ENCODE results near the gene LRRC23. TPM values are rescaled to one million over a fixed set of nuclear protein-coding genes. Genes with fewer than 3 reads are reported as not detected.

LRRC23 gene, protein sequence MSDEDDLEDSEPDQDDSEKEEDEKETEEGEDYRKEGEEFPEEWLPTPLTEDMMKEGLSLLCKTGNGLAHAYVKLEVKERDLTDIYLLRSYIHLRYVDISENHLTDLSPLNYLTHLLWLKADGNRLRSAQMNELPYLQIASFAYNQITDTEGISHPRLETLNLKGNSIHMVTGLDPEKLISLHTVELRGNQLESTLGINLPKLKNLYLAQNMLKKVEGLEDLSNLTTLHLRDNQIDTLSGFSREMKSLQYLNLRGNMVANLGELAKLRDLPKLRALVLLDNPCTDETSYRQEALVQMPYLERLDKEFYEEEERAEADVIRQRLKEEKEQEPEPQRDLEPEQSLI
- 16.4 to 17.9 TPM (median 16.5 TPM) in 5 replicates for total RNA-seq (2022; extraction: Qiagen RNA extraction; ENCODE audit: low read depth)

GRCh38 chr12:6904280-6905276, at the start of gene LRRC23:
Gene LRRC23, plus strand, starts transcription at chr12:6904822. Its CDS starts 812 bp downstream, at chr12:6905634.

GRCh38 chr12:6867413-6868210, 37.0 kb upstream of the LRRC23 start, which contains the start of gene TPI1:
Gene TPI1, plus strand, starts transcription at chr12:6867531. Its CDS starts 36 bp downstream, at chr12:6867567.

GRCh38 chr12:6873094-6874014, 31.3 kb upstream of the LRRC23 start, which contains the start of gene SPSB2:
Gene SPSB2, minus strand, starts transcription at chr12:6873303. Its CDS starts 402 bp downstream, at chr12:6872901.

GRCh38 chr12:6914246-6914946, 9.8 kb downstream of the LRRC23 start, which contains the start of gene ENO2:
Gene ENO2, plus strand, starts transcription at chr12:6914580. Its CDS starts 1,253 bp downstream, at chr12:6915833.

DNA sequence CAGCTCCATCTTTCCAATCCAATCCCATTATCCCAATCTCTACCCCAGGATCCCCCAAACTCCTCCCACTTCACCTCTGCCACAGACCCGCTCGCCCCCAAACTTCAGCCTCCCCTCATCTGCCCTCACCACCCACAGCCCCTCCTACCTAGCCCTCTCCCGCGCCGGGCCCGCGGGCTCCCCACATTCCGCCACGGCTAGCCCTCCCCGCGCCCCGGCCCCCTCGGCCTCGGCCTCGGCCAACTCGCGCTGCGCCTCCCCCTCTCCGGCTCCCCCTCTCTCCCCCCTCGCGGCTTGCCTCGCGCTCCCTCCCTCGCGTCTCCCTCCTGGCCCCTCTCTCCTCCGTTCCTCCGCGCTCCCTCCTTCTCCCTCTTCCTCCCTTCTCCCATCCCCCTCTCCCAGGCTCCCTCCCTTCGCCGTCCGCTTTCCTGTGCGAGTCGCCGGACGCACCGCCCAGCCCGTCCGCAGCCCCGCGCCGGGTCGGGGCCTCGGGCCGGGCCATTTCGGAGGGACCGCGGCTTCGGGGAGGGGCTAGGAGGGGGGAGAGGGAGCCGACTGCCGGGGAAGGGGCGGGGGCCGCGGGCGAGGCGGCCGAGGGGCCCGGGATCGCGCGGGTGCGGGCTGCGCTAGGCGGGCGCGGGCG, 22.9 kb downstream of the LRRC23 start, which contains the start of gene ATN1:
Gene ATN1 (plus strand): TSS at position 581 of the 643 bp plus-strand sequence. CDS start 6,043 bp downstream, outside the sequence.

DNA sequence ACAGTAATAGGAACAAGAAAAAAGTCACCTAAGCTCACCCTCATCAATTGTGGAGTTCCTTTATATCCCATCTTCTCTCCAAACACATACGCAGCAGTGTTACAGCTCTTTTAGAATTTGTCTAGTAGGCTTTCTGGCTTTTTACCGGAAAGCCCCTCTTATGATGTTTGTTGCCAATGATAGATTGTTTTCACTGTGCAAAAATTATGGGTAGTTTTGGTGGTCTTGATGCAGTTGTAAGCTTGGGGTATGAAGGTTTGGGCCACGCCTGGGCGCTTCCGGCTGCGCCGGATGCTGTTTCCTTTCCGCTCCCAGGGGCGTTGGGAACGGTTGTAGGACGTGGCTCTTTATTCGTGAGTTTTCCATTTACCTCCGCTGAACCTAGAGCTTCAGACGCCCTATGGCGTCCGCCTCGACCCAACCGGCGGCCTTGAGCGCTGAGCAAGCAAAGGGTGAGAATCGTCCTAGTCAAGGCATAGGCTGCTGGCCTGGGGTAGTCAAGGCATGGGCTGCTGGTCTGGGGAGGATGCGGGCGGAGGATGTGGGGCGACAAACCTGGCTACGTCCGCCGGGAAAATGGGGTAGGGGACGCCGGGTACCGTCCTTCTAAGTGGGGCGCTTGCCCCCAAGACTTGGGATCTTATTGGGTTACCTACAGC, 39.2 kb downstream of the LRRC23 start, which contains the start of the genes C12orf57 and RNU7-1:
Gene C12orf57 (plus strand): TSS at position 301 of the 659 bp plus-strand sequence. CDS start 100 bp downstream, at position 401.
Gene RNU7-1 (plus strand): TSS at position 95 of the 659 bp plus-strand sequence.

GRCh38 chr12:6950811-6951540, 46.4 kb downstream of the LRRC23 start, which contains the start of gene PTPN6:
Gene PTPN6, plus strand, starts transcription at chr12:6951356. Its CDS starts 157 bp downstream, at chr12:6951513.

Other genes with a start within 250 kb of the LRRC23 start
- 12.4 to 18.9 TPM (median 17.0 TPM) in 5 replicates for gene ING4, start 241.7 kb upstream of the LRRC23 start, total RNA-seq (2022; extraction: Qiagen RNA extraction; ENCODE audit: low read depth)
- 52.4 to 68.0 TPM (median 62.6 TPM) in 5 replicates for gene ZNF384, start 215.4 kb upstream of the LRRC23 start, total RNA-seq (2022; extraction: Qiagen RNA extraction; ENCODE audit: low read depth)
- gene PIANP, start 204.0 kb upstream of the LRRC23 start, total RNA-seq (2022; extraction: Qiagen RNA extraction; ENCODE audit: low read depth): 0.43 to 1.0 TPM (median 0.87 TPM) in 5 replicates
- 48.5 to 61.1 TPM (median 55.6 TPM) in 5 replicates for gene COPS7A, start 180.8 kb upstream of the LRRC23 start, total RNA-seq (2022; extraction: Qiagen RNA extraction; ENCODE audit: low read depth)
- gene MLF2, start 151.7 kb upstream of the LRRC23 start, total RNA-seq (2022; extraction: Qiagen RNA extraction; ENCODE audit: low read depth): 262 to 311 TPM (median 307 TPM) in 5 replicates
- gene PTMS, start 138.5 kb upstream of the LRRC23 start, total RNA-seq (2022; extraction: Qiagen RNA extraction; ENCODE audit: low read depth): 593 to 1,064 TPM (median 878 TPM) in 5 replicates
- 0.87 to 2.2 TPM (median 1.6 TPM) in 5 replicates for gene LAG3, start 132.3 kb upstream of the LRRC23 start, total RNA-seq (2022; extraction: Qiagen RNA extraction; ENCODE audit: low read depth)
- not detected in 5 replicates for gene CD4, start 115.3 kb upstream of the LRRC23 start, total RNA-seq (2022; extraction: Qiagen RNA extraction; ENCODE audit: low read depth)
- 0.31 to 0.54 TPM (median 0.42 TPM) in 5 replicates for gene GPR162, start 83.0 kb upstream of the LRRC23 start, total RNA-seq (2022; extraction: Qiagen RNA extraction; ENCODE audit: low read depth)
- 20.2 to 31.6 TPM (median 27.4 TPM) in 5 replicates for gene P3H3, start 76.4 kb upstream of the LRRC23 start, total RNA-seq (2022; extraction: Qiagen RNA extraction; ENCODE audit: low read depth)
- 1.7 to 2.4 TPM (median 1.9 TPM) in 5 replicates for gene GNB3, start 63.9 kb upstream of the LRRC23 start, total RNA-seq (2022; extraction: Qiagen RNA extraction; ENCODE audit: low read depth)
- 80.3 to 92.3 TPM (median 82.2 TPM) in 5 replicates for gene CDCA3, start 53.5 kb upstream of the LRRC23 start, total RNA-seq (2022; extraction: Qiagen RNA extraction; ENCODE audit: low read depth)
- gene USP5, start 52.7 kb upstream of the LRRC23 start, total RNA-seq (2022; extraction: Qiagen RNA extraction; ENCODE audit: low read depth): 74.6 to 97.4 TPM (median 77.2 TPM) in 5 replicates
- gene TPI1, start 37.3 kb upstream of the LRRC23 start, total RNA-seq (2022; extraction: Qiagen RNA extraction; ENCODE audit: low read depth): 1,360 to 1,675 TPM (median 1,619 TPM) in 5 replicates
- 16.8 to 22.9 TPM (median 19.9 TPM) in 5 replicates for gene SPSB2, start 31.5 kb upstream of the LRRC23 start, total RNA-seq (2022; extraction: Qiagen RNA extraction; ENCODE audit: low read depth)
- 41.2 to 50.5 TPM (median 42.1 TPM) in 5 replicates for gene ENO2, start 9.8 kb downstream of the LRRC23 start, total RNA-seq (2022; extraction: Qiagen RNA extraction; ENCODE audit: low read depth)
- 48.9 to 77.1 TPM (median 73.0 TPM) in 5 replicates for gene ATN1, start 23.1 kb downstream of the LRRC23 start, total RNA-seq (2022; extraction: Qiagen RNA extraction; ENCODE audit: low read depth)
- not detected in 5 replicates for gene RNU7-1, start 39.0 kb downstream of the LRRC23 start, total RNA-seq (2022; extraction: Qiagen RNA extraction; ENCODE audit: low read depth)
- gene C12orf57, start 39.2 kb downstream of the LRRC23 start, total RNA-seq (2022; extraction: Qiagen RNA extraction; ENCODE audit: low read depth): 250 to 321 TPM (median 290 TPM) in 5 replicates
- gene PTPN6, start 46.5 kb downstream of the LRRC23 start, total RNA-seq (2022; extraction: Qiagen RNA extraction; ENCODE audit: low read depth): 10.3 to 13.1 TPM (median 12.1 TPM) in 5 replicates
- gene PHB2, start 65.8 kb downstream of the LRRC23 start, total RNA-seq (2022; extraction: Qiagen RNA extraction; ENCODE audit: low read depth): 308 to 350 TPM (median 341 TPM) in 5 replicates
- 61.3 to 69.0 TPM (median 66.0 TPM) in 5 replicates for gene EMG1, start 66.1 kb downstream of the LRRC23 start, total RNA-seq (2022; extraction: Qiagen RNA extraction; ENCODE audit: low read depth)
- 26.2 to 31.5 TPM (median 27.2 TPM) in 5 replicates for gene LPCAT3, start 113.7 kb downstream of the LRRC23 start, total RNA-seq (2022; extraction: Qiagen RNA extraction; ENCODE audit: low read depth)
- 36.8 to 62.7 TPM (median 41.0 TPM) in 5 replicates for gene C1S, start 155.9 kb downstream of the LRRC23 start, total RNA-seq (2022; extraction: Qiagen RNA extraction; ENCODE audit: low read depth)
- 24.3 to 43.4 TPM (median 26.6 TPM) in 5 replicates for gene C1R, start 187.6 kb downstream of the LRRC23 start, total RNA-seq (2022; extraction: Qiagen RNA extraction; ENCODE audit: low read depth)
- 9.4 to 17.0 TPM (median 10.3 TPM) in 5 replicates for gene C1RL, start 204.4 kb downstream of the LRRC23 start, total RNA-seq (2022; extraction: Qiagen RNA extraction; ENCODE audit: low read depth)
- not detected in 5 replicates for gene RBP5, start 224.1 kb downstream of the LRRC23 start, total RNA-seq (2022; extraction: Qiagen RNA extraction; ENCODE audit: low read depth)
- gene CLSTN3, start 225.5 kb downstream of the LRRC23 start, total RNA-seq (2022; extraction: Qiagen RNA extraction; ENCODE audit: low read depth): 12.6 to 18.0 TPM (median 14.3 TPM) in 5 replicates

Data from A549 treated with CpdA at 1 μM for 4 hours (cell line).